H9 (cell line): Measurements from ENCODE around the gene XYLB. TPM values are rescaled to one million over a fixed set of nuclear protein-coding genes. Genes with fewer than 3 reads are reported as not detected.

ENCODE experiments used
- DNase-seq: peaks from one replicate; pipeline ENCODE4 v3.0.0-alpha.2; 2017
- H2AFZ ChIP-seq: one replicate; pipeline ENCODE4 v1.6.1; 2013; ENCODE audit warnings: mild to moderate bottlenecking, low read length, control low read depth, moderate library complexity
- H2AK5ac ChIP-seq: 2 replicates; pipeline ENCODE4 v1.6.1; 2013; ENCODE audit warnings: low read length, control low read depth, mixed read lengths; ENCODE audit not compliant: insufficient read length
- H2BK120ac ChIP-seq: one replicate; pipeline ENCODE4 v1.6.1; 2013; ENCODE audit warnings: low read depth, mild to moderate bottlenecking, low read length, control low read depth, inconsistent platforms; ENCODE audit not compliant: poor library complexity, severe bottlenecking
- H2BK12ac ChIP-seq: 2 replicates; pipeline ENCODE4 v1.6.1; 2013; ENCODE audit warnings: low read length, control low read depth, mixed read lengths, low read depth; ENCODE audit not compliant: insufficient read length
- H2BK15ac ChIP-seq: 2 replicates; pipeline ENCODE4 v1.6.1; 2013; ENCODE audit warnings: low read depth, low read length, control low read depth
- H2BK20ac ChIP-seq: one replicate; pipeline ENCODE4 v1.6.1; 2013; ENCODE audit warnings: low read depth, mild to moderate bottlenecking, low read length, control low read depth, inconsistent platforms; ENCODE audit not compliant: poor library complexity, severe bottlenecking
- H2BK5ac ChIP-seq: 2 replicates; pipeline ENCODE4 v1.6.1; 2013; ENCODE audit warnings: low read length, control low read depth, mixed read lengths; ENCODE audit not compliant: insufficient read length
- H3K14ac ChIP-seq: 2 replicates; pipeline ENCODE4 v1.6.1; 2013; ENCODE audit warnings: low read length, control low read depth; ENCODE audit not compliant: insufficient read depth
- H3K18ac ChIP-seq: 2 replicates; pipeline ENCODE4 v1.6.1; 2013; ENCODE audit warnings: low read depth, mild to moderate bottlenecking, mixed read lengths, low read length, control low read depth; ENCODE audit not compliant: insufficient read length
- H3K23ac ChIP-seq: 2 replicates; pipeline ENCODE4 v1.6.1; 2013; ENCODE audit warnings: low read length, control low read depth, mixed read lengths, low read depth; ENCODE audit not compliant: insufficient read length
- H3K23me2 ChIP-seq: 2 replicates; pipeline ENCODE4 v1.6.1; 2013; ENCODE audit warnings: low read depth, mild to moderate bottlenecking, mixed read lengths, low read length, control low read depth; ENCODE audit not compliant: insufficient read length, poor library complexity, severe bottlenecking
- H3K27ac ChIP-seq: 2 replicates; pipeline ENCODE4 v1.5.1; 2013; ENCODE audit warnings: low read length, control low read depth, mixed read lengths, low read depth; ENCODE audit not compliant: insufficient read length
- H3K27me3 ChIP-seq: 2 replicates; pipeline ENCODE4 v1.6.1; 2013; ENCODE audit warnings: low read length, control low read depth, inconsistent platforms; ENCODE audit not compliant: insufficient read depth
- H3K4ac ChIP-seq: 2 replicates; pipeline ENCODE4 v1.6.1; 2013; ENCODE audit warnings: low read depth, mild to moderate bottlenecking, control low read depth, inconsistent platforms, low read length, moderate library complexity
- H3K4me1 ChIP-seq: 2 replicates; pipeline ENCODE4 v1.6.1; 2013; ENCODE audit warnings: low read length, control low read depth, inconsistent platforms; ENCODE audit not compliant: insufficient read depth
- H3K4me2 ChIP-seq: 2 replicates; pipeline ENCODE4 v1.6.1; 2013; ENCODE audit warnings: low read length, control low read depth, mixed read lengths; ENCODE audit not compliant: insufficient read length, insufficient read depth
- H3K56ac ChIP-seq: 2 replicates; pipeline ENCODE4 v1.6.1; 2013; ENCODE audit warnings: low read depth, mild to moderate bottlenecking, mixed read lengths, low read length, control low read depth; ENCODE audit not compliant: insufficient read length
- H3K79me1 ChIP-seq: 2 replicates; pipeline ENCODE4 v1.6.1; 2013; ENCODE audit warnings: low read depth, mild to moderate bottlenecking, moderate library complexity, low read length, control low read depth, inconsistent platforms; ENCODE audit not compliant: insufficient read depth, poor library complexity, severe bottlenecking
- H3K79me2 ChIP-seq: 2 replicates; pipeline ENCODE4 v1.6.1; 2013; ENCODE audit warnings: low read length, control low read depth, inconsistent platforms; ENCODE audit not compliant: insufficient read depth
- H3K9ac ChIP-seq: 2 replicates; pipeline ENCODE4 v1.6.1; 2013; ENCODE audit warnings: low read length, control low read depth, mixed read lengths; ENCODE audit not compliant: insufficient read length; ENCODE audit errors: extremely low read depth
- H3K9me3 ChIP-seq: one replicate; pipeline ENCODE4 v1.6.1; 2013; ENCODE audit warnings: low read depth, low read length, inconsistent platforms; ENCODE audit not compliant: control insufficient read depth
- H3T11ph ChIP-seq: one replicate; pipeline ENCODE4 v1.6.1; 2013; ENCODE audit warnings: mild to moderate bottlenecking, low read length, control low read depth, inconsistent platforms
- H4K20me1 ChIP-seq: one replicate; pipeline ENCODE4 v1.6.1; 2013; ENCODE audit not compliant: control insufficient read depth, insufficient read length, insufficient read depth
- H4K5ac ChIP-seq: 2 replicates; pipeline ENCODE4 v1.6.1; 2013; ENCODE audit warnings: low read depth, mild to moderate bottlenecking, mixed read lengths, low read length, control low read depth; ENCODE audit not compliant: insufficient read length
- H4K8ac ChIP-seq: replicated peaks from 2 replicates; pipeline ENCODE4 v1.6.1; 2013; ENCODE audit warnings: low read length, control low read depth, mixed read lengths, low read depth; ENCODE audit not compliant: insufficient read length
- H4K91ac ChIP-seq: 2 replicates; pipeline ENCODE4 v1.6.1; 2013; ENCODE audit warnings: low read depth, mild to moderate bottlenecking, moderate library complexity, mixed read lengths, low read length, control low read depth; ENCODE audit not compliant: insufficient read length
- H3K27ac Mint-ChIP-seq, 3 experiments: 2 replicates in 2 of 3; 3 replicates in 1 of 3; pipeline ENCODE4 v1.8.0; 2020 to 2021; ENCODE audit warnings: mixed read lengths in 3 of 3, mild to moderate bottlenecking in 1 of 3, moderate library complexity in 1 of 3
- H3K27me3 Mint-ChIP-seq: 2 replicates; pipeline ENCODE4 v1.8.0; 2021; ENCODE audit warnings: low read depth, mild to moderate bottlenecking, moderate library complexity, mixed read lengths
- H3K36me3 Mint-ChIP-seq, 3 experiments: 2 replicates in 2 of 3; 3 replicates in 1 of 3; pipeline ENCODE4 v1.8.0; 2020 to 2021; ENCODE audit warnings: low read depth in 3 of 3, mixed read lengths in 3 of 3; ENCODE audit not compliant: insufficient read depth in 1 of 3
- H3K4me1 Mint-ChIP-seq, 2 experiments: 2 replicates each; pipeline ENCODE4 v1.8.0; 2020; ENCODE audit warnings: mixed read lengths in 2 of 2
- H3K4me3 Mint-ChIP-seq, 2 experiments: 2 replicates in 1 of 2; 3 replicates in 1 of 2; pipeline ENCODE4 v1.8.0; 2020 to 2021; ENCODE audit warnings: mild to moderate bottlenecking in 2 of 2, mixed read lengths in 2 of 2, moderate library complexity in 1 of 2
- H3K9me3 Mint-ChIP-seq, 2 experiments: 2 replicates in 1 of 2; 3 replicates in 1 of 2; pipeline ENCODE4 v1.8.0; 2020; ENCODE audit warnings: mild to moderate bottlenecking in 2 of 2, mixed read lengths in 2 of 2, moderate library complexity in 1 of 2
- WGBS: extraction: QIAGEN DNeasy Blood & Tissue Kit; methylation state at CpG from one replicate; pipeline ENCODE4 v1.1.7; 2013; ENCODE audit warnings: missing lambda C conversion rate, low lambda C conversion rate, mixed read lengths; ENCODE audit not compliant: insufficient read length; ENCODE audit errors: extremely low coverage; 5-methylcytosine and 5-hydroxymethylcytosine counted together
- total RNA-seq: library from RNA; stranded (reverse); gene quantifications from 2 replicates; pipeline ENCODE4 v1.2.1, GENCODE V29; 2021
- TF ChIP-seq, protein P1 (sequence below): fragments of 200-600 bp; sonication (generic); conservative IDR thresholded peaks from 3 replicates; pipeline ENCODE4 v1.8.0; 2021; ENCODE audit warnings: antibody characterized with exemption, mild to moderate bottlenecking

XYLB gene
- total RNA-seq, 1 experiment from 2014 or later: 2.6 TPM

DNA sequence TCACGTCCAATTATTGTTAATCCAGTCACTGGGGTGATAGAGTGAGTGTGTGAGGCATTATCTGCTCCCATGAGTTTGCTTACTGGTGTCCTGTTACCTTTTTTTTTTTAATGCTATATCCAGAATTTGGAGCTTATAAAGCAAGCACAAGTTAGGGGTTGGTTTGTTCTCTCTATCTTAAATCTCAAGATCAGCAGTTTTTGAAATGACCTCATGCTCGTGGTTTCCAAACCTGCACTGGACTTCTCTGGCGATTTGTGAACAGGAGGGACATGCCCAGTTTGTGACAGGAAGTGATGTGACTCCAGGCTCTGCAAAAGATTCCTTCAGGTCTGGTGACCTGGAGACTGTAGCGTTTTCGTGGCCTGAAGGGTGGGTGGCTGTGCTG lies 25.6 kb downstream of the XYLB start:
- Histone ChIP-seq H2BK5ac (no peak overlapping the region), H4K91ac (no peak overlapping the region), H2BK15ac (no peak overlapping the region), H2AK5ac (no peak overlapping the region), H2BK12ac (no peak overlapping the region), H3K4me2 (no peak overlapping the region), H3K23me2 (no peaks in the 10 kb centered on the region), H3K23ac (no peak overlapping the region), H3K4ac (no peak overlapping the region), H2BK20ac (no peak overlapping the region), H4K8ac (no peak overlapping the region), H3K27ac (no peak overlapping the region), H3K27me3 (no peaks in the 10 kb centered on the region), H3K9ac (no peak overlapping the region), H3K9me3 (peaks cover 5% of the 10 kb centered on the region), H3K14ac (no peak overlapping the region), H3K79me1 (no peaks in the 10 kb centered on the region), H3K18ac (no peak overlapping the region), H3T11ph (no peak overlapping the region), H2AFZ (no peak overlapping the region), H3K56ac (no peak overlapping the region), H2BK120ac (no peak overlapping the region), H3K4me1 (no peaks in the 10 kb centered on the region), H4K20me1 (no peaks in the 10 kb centered on the region), H3K79me2 (no peaks in the 10 kb centered on the region), H4K5ac (no peak overlapping the region)
- Mint-ChIP-seq H3K4me1 (no peaks in the 10 kb centered on the region), H3K36me3 (peaks cover 34 to 46% (median 40%) of the 10 kb centered on the region in 3 experiments), H3K27me3 (no peaks in the 10 kb centered on the region; the same call in 1 of the 2 replicates), H3K4me3 (no peak overlapping the region), H3K9me3 (peaks cover 5 to 10% of the 10 kb centered on the region in 2 experiments; a peak in 4 of 5 replicates), H3K27ac (peak overlapping the region in 1 of 3 experiments; percentile 85; a peak in 1 of 7 replicates)
- DNase-seq: no peak
- TF ChIP-seq, protein P1, sequence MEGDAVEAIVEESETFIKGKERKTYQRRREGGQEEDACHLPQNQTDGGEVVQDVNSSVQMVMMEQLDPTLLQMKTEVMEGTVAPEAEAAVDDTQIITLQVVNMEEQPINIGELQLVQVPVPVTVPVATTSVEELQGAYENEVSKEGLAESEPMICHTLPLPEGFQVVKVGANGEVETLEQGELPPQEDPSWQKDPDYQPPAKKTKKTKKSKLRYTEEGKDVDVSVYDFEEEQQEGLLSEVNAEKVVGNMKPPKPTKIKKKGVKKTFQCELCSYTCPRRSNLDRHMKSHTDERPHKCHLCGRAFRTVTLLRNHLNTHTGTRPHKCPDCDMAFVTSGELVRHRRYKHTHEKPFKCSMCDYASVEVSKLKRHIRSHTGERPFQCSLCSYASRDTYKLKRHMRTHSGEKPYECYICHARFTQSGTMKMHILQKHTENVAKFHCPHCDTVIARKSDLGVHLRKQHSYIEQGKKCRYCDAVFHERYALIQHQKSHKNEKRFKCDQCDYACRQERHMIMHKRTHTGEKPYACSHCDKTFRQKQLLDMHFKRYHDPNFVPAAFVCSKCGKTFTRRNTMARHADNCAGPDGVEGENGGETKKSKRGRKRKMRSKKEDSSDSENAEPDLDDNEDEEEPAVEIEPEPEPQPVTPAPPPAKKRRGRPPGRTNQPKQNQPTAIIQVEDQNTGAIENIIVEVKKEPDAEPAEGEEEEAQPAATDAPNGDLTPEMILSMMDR: no peak
- no CpG with 5 or more reads among the region's 5 CpGs for WGBS
